ENCODE results near the gene GDI2. TPM values are rescaled to one million over a fixed set of nuclear protein-coding genes. Genes with fewer than 3 reads are reported as not detected.

The GDI2 gene
- polyA plus RNA-seq, 1 experiment, result 326 TPM

DNA sequence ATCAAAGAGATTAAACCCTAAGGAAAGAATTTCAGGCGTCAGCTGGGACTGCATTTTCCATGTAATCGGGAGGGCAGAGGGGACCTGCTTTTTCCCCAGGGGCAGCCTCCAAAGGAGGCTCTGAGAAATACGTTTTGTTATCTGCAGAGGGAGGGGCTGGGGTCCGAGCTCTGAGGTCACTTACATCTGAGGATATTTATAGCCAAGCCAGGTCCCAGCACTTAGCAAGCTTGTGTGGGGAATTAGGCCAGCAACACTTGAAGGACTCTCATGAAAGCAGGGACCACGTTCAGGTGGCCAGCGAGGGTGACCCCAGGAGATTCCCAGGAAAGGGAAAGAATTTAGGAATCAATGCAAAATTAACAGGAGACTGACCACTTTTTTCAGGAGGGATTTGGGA, 20.6 kb upstream of the GDI2 start:
- Histone ChIP-seq H3K27ac (ENCODE audit: low read depth, low read length) (no peak overlapping the region), H3K27me3 (ENCODE audit: control insufficient read depth, insufficient read depth, low read length) (no peaks in the 10 kb centered on the region), H3K9me3 (ENCODE audit: control insufficient read depth, insufficient read depth, low read length) (no peaks in the 10 kb centered on the region; the same call in 1 of the 2 replicates), H3K4me3 (ENCODE audit: low read depth, low read length) (no peak overlapping the region)
- no peak for TF ChIP-seq CTCF (IDR thresholded peaks at IDR 0.05; ENCODE audit: low read depth, low read length)
- DNase-seq (ENCODE audit: low read depth, low spot score), result no peak
- CTCF ChIA-PET, result no interaction called here
- POLR2A ChIA-PET, result no interaction called here

DNA sequence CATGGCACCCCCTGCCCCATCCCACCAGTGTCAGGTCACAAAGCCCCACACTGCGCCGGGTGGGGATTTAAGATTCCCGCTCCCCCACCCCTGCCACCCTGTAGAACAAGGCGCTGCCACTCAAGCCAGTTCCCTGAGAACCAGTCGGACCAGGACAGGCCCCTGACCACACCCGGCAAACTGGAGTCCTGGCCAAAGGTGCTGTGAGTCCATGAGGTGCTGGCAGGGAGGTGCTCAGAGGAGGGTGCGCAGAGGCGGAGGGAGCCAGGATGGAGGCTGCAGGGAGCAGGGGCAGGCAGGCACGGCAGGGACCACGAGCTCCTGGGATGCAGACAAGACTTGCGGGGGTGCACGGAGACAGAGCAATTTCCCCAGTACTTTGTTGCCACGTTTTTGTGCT, 19.7 kb upstream of the GDI2 start:
- TF ChIP-seq CTCF (IDR thresholded peaks at IDR 0.05; ENCODE audit: low read depth, low read length), result no peak
- ChIA-PET CTCF (no interaction called here), POLR2A (no interaction called here)
- Histone ChIP-seq H3K4me3 (ENCODE audit: low read depth, low read length) (no peak overlapping the region), H3K9me3 (ENCODE audit: control insufficient read depth, insufficient read depth, low read length) (no peaks in the 10 kb centered on the region; the same call in 1 of the 2 replicates), H3K27ac (ENCODE audit: low read depth, low read length) (no peak overlapping the region), H3K27me3 (ENCODE audit: control insufficient read depth, insufficient read depth, low read length) (no peaks in the 10 kb centered on the region)
- no peak for DNase-seq (ENCODE audit: low read depth, low spot score)

- no peak overlapping the region for H3K4me3 ChIP-seq (ENCODE audit: low read depth, low read length)
- DNase-seq (ENCODE audit: low read depth, low spot score), result no peak
- ChIA-PET POLR2A (interaction anchor here (0.6 kb wide), 1 partner anchor 16 kb away, joined by 3 read pairs; no protein-coding TSS in a partner anchor), CTCF (no interaction called here)
- H3K9me3 ChIP-seq (ENCODE audit: control insufficient read depth, insufficient read depth, low read length), result no peaks in the 10 kb centered on the region; the same call in 1 of the 2 replicates
- H3K27ac ChIP-seq (ENCODE audit: low read depth, low read length), result no peak overlapping the region
- no peak for TF ChIP-seq CTCF (IDR thresholded peaks at IDR 0.05; ENCODE audit: low read depth, low read length)
- no peaks in the 10 kb centered on the region for H3K27me3 ChIP-seq (ENCODE audit: control insufficient read depth, insufficient read depth, low read length)
Measured at GRCh38 chr10:5831446-5831782, 18.2 kb upstream of the GDI2 start.

DNA sequence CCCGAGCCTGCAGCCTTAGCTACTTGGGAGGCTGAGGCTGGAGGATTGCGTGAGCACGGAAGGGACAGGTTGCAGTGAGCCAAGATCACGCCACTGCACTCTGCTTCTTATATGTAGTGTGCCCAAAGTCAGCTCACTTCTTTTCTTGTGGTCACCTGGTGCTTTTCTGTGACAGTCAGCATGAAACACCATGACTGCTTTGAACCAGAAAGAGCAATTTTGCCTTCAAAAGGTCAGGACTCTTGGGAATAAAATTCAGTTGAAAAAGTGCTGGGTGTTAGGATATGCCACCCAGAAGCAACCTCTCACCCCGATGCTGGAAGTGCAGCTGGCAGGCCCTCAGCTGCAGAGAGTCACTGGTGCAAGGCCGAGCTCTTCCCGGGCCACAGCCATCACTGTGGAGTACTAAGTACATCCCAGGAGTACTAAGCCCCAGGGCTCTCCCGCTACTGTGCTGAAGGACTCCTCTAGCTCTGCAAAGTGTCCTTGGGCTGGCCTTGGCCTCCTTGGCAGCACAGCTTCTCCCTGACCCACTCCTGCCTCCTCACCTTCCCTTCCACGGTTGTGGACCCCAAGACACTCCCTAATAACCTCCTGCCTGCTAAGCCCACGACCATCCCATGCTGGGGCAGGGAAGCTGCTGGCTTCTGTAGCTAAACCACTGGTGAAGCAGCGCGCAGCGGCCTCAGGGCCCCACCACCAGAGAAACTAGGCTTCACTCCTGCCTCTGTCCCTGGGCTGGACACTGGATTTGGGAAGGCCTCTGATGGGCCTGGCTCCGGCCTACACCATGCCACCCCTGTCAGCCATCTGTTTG, 17.6 kb upstream of the GDI2 start:
- no peak for DNase-seq (ENCODE audit: low read depth, low spot score)
- no peak overlapping the region for H3K4me3 ChIP-seq (ENCODE audit: low read depth, low read length)
- ChIA-PET CTCF (no interaction called here), POLR2A (interaction anchor here (0.6 kb wide), 1 partner anchor 17 kb away, joined by 3 read pairs; no protein-coding TSS in a partner anchor)
- no peaks in the 10 kb centered on the region; the same call in 1 of the 2 replicates for H3K9me3 ChIP-seq (ENCODE audit: control insufficient read depth, insufficient read depth, low read length)
- no peaks in the 10 kb centered on the region for H3K27me3 ChIP-seq (ENCODE audit: control insufficient read depth, insufficient read depth, low read length)
- TF ChIP-seq CTCF (IDR thresholded peaks at IDR 0.05; ENCODE audit: low read depth, low read length), result no peak
- H3K27ac ChIP-seq (ENCODE audit: low read depth, low read length), result no peak overlapping the region

DNA sequence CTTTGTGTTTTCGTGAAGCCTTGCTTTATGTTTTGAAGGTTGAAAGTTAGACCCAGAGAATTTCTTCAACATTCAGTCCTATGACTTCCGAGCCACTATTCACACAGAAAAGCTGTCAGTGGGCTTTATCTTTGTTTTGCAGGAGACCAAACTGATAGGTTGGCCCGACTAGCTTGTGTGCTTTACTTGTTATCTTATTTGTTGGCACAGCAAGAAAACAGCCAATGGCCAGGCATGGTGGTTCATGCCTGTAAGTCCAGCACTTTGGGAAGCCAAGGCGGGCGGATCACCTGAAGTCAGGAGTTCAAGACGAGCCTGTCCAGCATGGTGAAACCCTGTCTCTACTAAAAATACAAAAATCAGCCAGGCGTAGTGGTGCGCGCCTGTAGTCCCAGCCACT, 16.0 kb upstream of the GDI2 start:
- TF ChIP-seq CTCF (IDR thresholded peaks at IDR 0.05; ENCODE audit: low read depth, low read length), result no peak
- ChIA-PET POLR2A (no interaction called here), CTCF (no interaction called here)
- Histone ChIP-seq H3K9me3 (ENCODE audit: control insufficient read depth, insufficient read depth, low read length) (no peaks in the 10 kb centered on the region; the same call in 1 of the 2 replicates), H3K27ac (ENCODE audit: low read depth, low read length) (no peak overlapping the region), H3K4me3 (ENCODE audit: low read depth, low read length) (no peak overlapping the region), H3K27me3 (ENCODE audit: control insufficient read depth, insufficient read depth, low read length) (no peaks in the 10 kb centered on the region)
- DNase-seq (ENCODE audit: low read depth, low spot score), result no peak

Measured in AG04450 (cell line).